ENCODE results near the gene CANX.

GRCh38 chr5:179738742-179739141 lies 40.0 kb downstream of the CANX start:
- TF ChIP-seq CTCF (conservative IDR thresholded peaks at IDR 0.05) (no peak), ZFX (IDR thresholded peaks at IDR 0.05) (no peak)
